Neural cell (in vitro differentiated cells): Measurements from ENCODE around the gene GSE1. TPM values are rescaled to one million over a fixed set of nuclear protein-coding genes. Genes with fewer than 3 reads are reported as not detected.

Source experiments
- H2AFZ ChIP-seq: fragments of 200-600, 300-800 bp; sonication (generic), shearing (Covaris generic); 2 replicates; pipeline ENCODE4 v1.6.0; 2014; ENCODE audit warnings: low read depth, mild to moderate bottlenecking, antibody characterized with exemption, low read length, moderate library complexity
- H3F3A ChIP-seq: fragments of 200-600 bp; shearing (Covaris generic); 2 replicates; pipeline ENCODE4 v1.6.1; 2016; ENCODE audit warnings: mild to moderate bottlenecking, moderate library complexity, mixed read lengths, antibody characterized with exemption, low read length; ENCODE audit not compliant: insufficient read depth, poor library complexity, severe bottlenecking
- H3K27ac ChIP-seq: fragments of 200-600, 300-800 bp; sonication (generic), shearing (Covaris generic); 2 replicates; pipeline ENCODE4 v1.5.1; 2014; ENCODE audit warnings: mild to moderate bottlenecking, low read length, moderate library complexity
- H3K27me3 ChIP-seq: fragments of 300-800, 200-600 bp; sonication (generic), shearing (Covaris generic); 2 replicates; pipeline ENCODE4 v1.6.0; 2014; ENCODE audit warnings: mild to moderate bottlenecking, low read depth, low read length, moderate library complexity; ENCODE audit not compliant: insufficient read depth
- H3K36me3 ChIP-seq: fragments of 300-800, 200-600 bp; sonication (generic), shearing (Covaris generic); 2 replicates; pipeline ENCODE4 v1.5.1; 2014; ENCODE audit warnings: mild to moderate bottlenecking, antibody characterized with exemption, low read length, moderate library complexity; ENCODE audit not compliant: insufficient read depth
- H3K4me2 ChIP-seq: fragments of 300-800, 200-600 bp; sonication (generic), shearing (Covaris generic); 2 replicates; pipeline ENCODE4 v1.6.0; 2014; ENCODE audit warnings: mild to moderate bottlenecking, low read length
- H3K4me3 ChIP-seq: fragments of 300-800, 200-600 bp; sonication (generic), shearing (Covaris generic); 2 replicates; pipeline ENCODE4 v1.5.1; 2014; ENCODE audit warnings: mild to moderate bottlenecking, low read length, moderate library complexity
- H3K79me2 ChIP-seq: fragments of 200-600 bp; shearing (Covaris generic); replicated peaks from 2 replicates; pipeline ENCODE4 v1.6.0; 2014; ENCODE audit warnings: mild to moderate bottlenecking, low read length, moderate library complexity; ENCODE audit not compliant: insufficient read depth
- H3K9ac ChIP-seq: fragments of 300-800, 200-600 bp; sonication (generic), shearing (Covaris generic); 2 replicates; pipeline ENCODE4 v1.6.1; 2016; ENCODE audit warnings: mild to moderate bottlenecking, low read length, mixed read lengths
- H3K9me2 ChIP-seq: fragments of 200-600 bp; shearing (Covaris generic); 2 replicates; pipeline ENCODE4 v1.6.1; 2016; ENCODE audit warnings: mild to moderate bottlenecking, low read length, mixed read lengths; ENCODE audit not compliant: insufficient read depth
- H3K9me3 ChIP-seq: fragments of 200-600, 300-800 bp; sonication (generic), shearing (Covaris generic); 2 replicates; pipeline ENCODE4 v1.6.1; 2016; ENCODE audit warnings: mild to moderate bottlenecking, mixed run types, low read length, moderate library complexity, mixed read lengths
- H4K20me1 ChIP-seq: fragments of 200-600 bp; shearing (Covaris generic); 2 replicates; pipeline ENCODE4 v1.6.1; 2016; ENCODE audit warnings: mild to moderate bottlenecking, mixed run types; ENCODE audit not compliant: insufficient read depth
- EP300 ChIP-seq: fragments of 450-650 bp; conservative IDR thresholded peaks from 2 replicates; pipeline ENCODE4 v1.6.1; 2014; ENCODE audit warnings: antibody characterized with exemption, mild to moderate bottlenecking, moderate library complexity; ENCODE audit not compliant: poor library complexity, severe bottlenecking
- EZH2 ChIP-seq: fragments of 200-600, 300-800 bp; shearing (Covaris generic), sonication (generic); IDR thresholded peaks from 2 replicates; pipeline ENCODE4 v1.6.1; 2014; ENCODE audit warnings: antibody characterized with exemption, low read length, borderline replicate concordance, mild to moderate bottlenecking; ENCODE audit not compliant: insufficient read depth, poor library complexity, severe bottlenecking
- MXI1 ChIP-seq: fragments of 450-650 bp; conservative IDR thresholded peaks from 2 replicates; pipeline ENCODE4 v1.6.1; 2014; ENCODE audit warnings: antibody characterized with exemption, mild to moderate bottlenecking; ENCODE audit not compliant: poor library complexity, severe bottlenecking
- POLR2AphosphoS5 ChIP-seq: IDR thresholded peaks from 2 replicates; pipeline ENCODE4 v1.6.1; 2012
- RAD21 ChIP-seq: fragments of 450-650 bp; conservative IDR thresholded peaks from 2 replicates; pipeline ENCODE4 v1.6.1; 2014; ENCODE audit warnings: antibody characterized with exemption, mild to moderate bottlenecking, moderate library complexity
- SMC3 ChIP-seq: fragments of 450-650 bp; conservative IDR thresholded peaks from 2 replicates; pipeline ENCODE4 v1.6.1; 2014; ENCODE audit warnings: antibody characterized with exemption, mild to moderate bottlenecking, moderate library complexity; ENCODE audit not compliant: poor library complexity
- TAF1 ChIP-seq: IDR thresholded peaks from 2 replicates; pipeline ENCODE4 v1.6.1; 2012; ENCODE audit warnings: low read depth
- polyA plus RNA-seq: library from polyadenylated mRNA; depleted of rRNA; stranded (reverse); fragments of >200 nt; gene quantifications from 2 replicates; pipeline ENCODE4 v1.2.3, GENCODE V29; 2014
- TF ChIP-seq, protein P1 (sequence below): IDR thresholded peaks from 2 replicates; pipeline ENCODE4 v1.6.1; 2012; ENCODE audit warnings: borderline replicate concordance
- TF ChIP-seq, protein P2 (sequence below): fragments of 450-650 bp; IDR thresholded peaks from 2 replicates; pipeline ENCODE4 v1.5.1; 2014; ENCODE audit warnings: antibody characterized with exemption, mild to moderate bottlenecking, moderate library complexity; ENCODE audit not compliant: poor library complexity, severe bottlenecking

GSE1 gene
- polyA plus RNA-seq, 1 donor from 2014 or later = 35.6 TPM

- peak overlapping the region; percentile 39 for H3K4me3 ChIP-seq
- peaks cover 81% of the 10 kb centered on the region for H3K79me2 ChIP-seq
- no peaks in the 10 kb centered on the region for H3K9me3 ChIP-seq
- no peaks in the 10 kb centered on the region for H3K27me3 ChIP-seq
- no peaks in the 10 kb centered on the region for H3K9me2 ChIP-seq
- H4K20me1 ChIP-seq = no peaks in the 10 kb centered on the region
- peak overlapping the region; percentile 55 for H3K27ac ChIP-seq
- no peak overlapping the region for H2AFZ ChIP-seq
- TF ChIP-seq EZH2 = no peak
- TF ChIP-seq RAD21 = no peak
- TF ChIP-seq, protein P1, sequence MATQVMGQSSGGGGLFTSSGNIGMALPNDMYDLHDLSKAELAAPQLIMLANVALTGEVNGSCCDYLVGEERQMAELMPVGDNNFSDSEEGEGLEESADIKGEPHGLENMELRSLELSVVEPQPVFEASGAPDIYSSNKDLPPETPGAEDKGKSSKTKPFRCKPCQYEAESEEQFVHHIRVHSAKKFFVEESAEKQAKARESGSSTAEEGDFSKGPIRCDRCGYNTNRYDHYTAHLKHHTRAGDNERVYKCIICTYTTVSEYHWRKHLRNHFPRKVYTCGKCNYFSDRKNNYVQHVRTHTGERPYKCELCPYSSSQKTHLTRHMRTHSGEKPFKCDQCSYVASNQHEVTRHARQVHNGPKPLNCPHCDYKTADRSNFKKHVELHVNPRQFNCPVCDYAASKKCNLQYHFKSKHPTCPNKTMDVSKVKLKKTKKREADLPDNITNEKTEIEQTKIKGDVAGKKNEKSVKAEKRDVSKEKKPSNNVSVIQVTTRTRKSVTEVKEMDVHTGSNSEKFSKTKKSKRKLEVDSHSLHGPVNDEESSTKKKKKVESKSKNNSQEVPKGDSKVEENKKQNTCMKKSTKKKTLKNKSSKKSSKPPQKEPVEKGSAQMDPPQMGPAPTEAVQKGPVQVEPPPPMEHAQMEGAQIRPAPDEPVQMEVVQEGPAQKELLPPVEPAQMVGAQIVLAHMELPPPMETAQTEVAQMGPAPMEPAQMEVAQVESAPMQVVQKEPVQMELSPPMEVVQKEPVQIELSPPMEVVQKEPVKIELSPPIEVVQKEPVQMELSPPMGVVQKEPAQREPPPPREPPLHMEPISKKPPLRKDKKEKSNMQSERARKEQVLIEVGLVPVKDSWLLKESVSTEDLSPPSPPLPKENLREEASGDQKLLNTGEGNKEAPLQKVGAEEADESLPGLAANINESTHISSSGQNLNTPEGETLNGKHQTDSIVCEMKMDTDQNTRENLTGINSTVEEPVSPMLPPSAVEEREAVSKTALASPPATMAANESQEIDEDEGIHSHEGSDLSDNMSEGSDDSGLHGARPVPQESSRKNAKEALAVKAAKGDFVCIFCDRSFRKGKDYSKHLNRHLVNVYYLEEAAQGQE = no peak
- TF ChIP-seq, protein P2, sequence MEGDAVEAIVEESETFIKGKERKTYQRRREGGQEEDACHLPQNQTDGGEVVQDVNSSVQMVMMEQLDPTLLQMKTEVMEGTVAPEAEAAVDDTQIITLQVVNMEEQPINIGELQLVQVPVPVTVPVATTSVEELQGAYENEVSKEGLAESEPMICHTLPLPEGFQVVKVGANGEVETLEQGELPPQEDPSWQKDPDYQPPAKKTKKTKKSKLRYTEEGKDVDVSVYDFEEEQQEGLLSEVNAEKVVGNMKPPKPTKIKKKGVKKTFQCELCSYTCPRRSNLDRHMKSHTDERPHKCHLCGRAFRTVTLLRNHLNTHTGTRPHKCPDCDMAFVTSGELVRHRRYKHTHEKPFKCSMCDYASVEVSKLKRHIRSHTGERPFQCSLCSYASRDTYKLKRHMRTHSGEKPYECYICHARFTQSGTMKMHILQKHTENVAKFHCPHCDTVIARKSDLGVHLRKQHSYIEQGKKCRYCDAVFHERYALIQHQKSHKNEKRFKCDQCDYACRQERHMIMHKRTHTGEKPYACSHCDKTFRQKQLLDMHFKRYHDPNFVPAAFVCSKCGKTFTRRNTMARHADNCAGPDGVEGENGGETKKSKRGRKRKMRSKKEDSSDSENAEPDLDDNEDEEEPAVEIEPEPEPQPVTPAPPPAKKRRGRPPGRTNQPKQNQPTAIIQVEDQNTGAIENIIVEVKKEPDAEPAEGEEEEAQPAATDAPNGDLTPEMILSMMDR = no peak
- no peak for TF ChIP-seq SMC3
- no peak for TF ChIP-seq TAF1
- no peak for TF ChIP-seq POLR2AphosphoS5
- TF ChIP-seq MXI1 = no peak
- TF ChIP-seq EP300 = no peak
- H3F3A ChIP-seq = peaks cover 4% of the 10 kb centered on the region
- peak overlapping the region; percentile 5 for H3K4me2 ChIP-seq
- no peaks in the 10 kb centered on the region for H3K36me3 ChIP-seq
- peak overlapping the region; percentile 52 for H3K9ac ChIP-seq
Observed at GRCh38 chr16:85593494-85594221, 19.5 kb upstream of the GSE1 start.

- no peaks in the 10 kb centered on the region for H3K9me2 ChIP-seq
- TF ChIP-seq MXI1 = no peak
- TF ChIP-seq RAD21 = no peak
- no peak for TF ChIP-seq POLR2AphosphoS5
- no peak for TF ChIP-seq EZH2
- TF ChIP-seq, protein P1 = no peak
- TF ChIP-seq, protein P2 = no peak
- TF ChIP-seq SMC3 = no peak
- no peak for TF ChIP-seq EP300
- TF ChIP-seq TAF1 = no peak
- H3K4me2 ChIP-seq = no peak overlapping the region
- no peaks in the 10 kb centered on the region for H3K36me3 ChIP-seq
- H3K79me2 ChIP-seq = peaks cover 81% of the 10 kb centered on the region
- H3K9ac ChIP-seq = peak overlapping the region; percentile 34
- no peak overlapping the region for H2AFZ ChIP-seq
- peaks cover 4% of the 10 kb centered on the region for H3F3A ChIP-seq
- no peak overlapping the region for H3K4me3 ChIP-seq
- H4K20me1 ChIP-seq = no peaks in the 10 kb centered on the region
- no peaks in the 10 kb centered on the region for H3K9me3 ChIP-seq
- H3K27me3 ChIP-seq = no peaks in the 10 kb centered on the region
- H3K27ac ChIP-seq = peak overlapping the region; percentile 44
Observed at GRCh38 chr16:85594273-85594977, 18.7 kb upstream of the GSE1 start.
